Measurements from ENCODE around the gene BICD2.

BICD2 gene

GRCh38 chr9:92726971-92727715, 37.5 kb downstream of the BICD2 start:
- no peak for FAIRE-seq

- FAIRE-seq, result no peak
Measured at GRCh38 chr9:92726348-92726747, 38.3 kb downstream of the BICD2 start.

- no peak for FAIRE-seq
Measured at GRCh38 chr9:92725766-92726165, 38.9 kb downstream of the BICD2 start.

- no peak for FAIRE-seq
Measured at GRCh38 chr9:92725266-92725545, 39.4 kb downstream of the BICD2 start.

- FAIRE-seq, result no peak
Measured at GRCh38 chr9:92724528-92725265, 39.9 kb downstream of the BICD2 start.

- no peak for FAIRE-seq
Measured at GRCh38 chr9:92723801-92724323, 40.8 kb downstream of the BICD2 start.

GRCh38 chr9:92723299-92723625, 41.4 kb downstream of the BICD2 start:
- FAIRE-seq, result no peak

- no peak for FAIRE-seq
Measured at GRCh38 chr9:92722386-92723298, 42.0 kb downstream of the BICD2 start.

- no peak for FAIRE-seq
Measured at GRCh38 chr9:92721548-92721947, 43.1 kb downstream of the BICD2 start.

- FAIRE-seq, result no peak
Measured at GRCh38 chr9:92720807-92721535, 43.7 kb downstream of the BICD2 start.

GRCh38 chr9:92720209-92720765, 44.3 kb downstream of the BICD2 start:
- no peak for FAIRE-seq

- FAIRE-seq, result no peak
Measured at GRCh38 chr9:92719028-92719647, 45.5 kb downstream of the BICD2 start.

GRCh38 chr9:92718086-92719001, 46.3 kb downstream of the BICD2 start:
- FAIRE-seq, result no peak

- FAIRE-seq, result no peak
Measured at GRCh38 chr9:92717201-92718085, 47.2 kb downstream of the BICD2 start.

- FAIRE-seq, result no peak
Measured at GRCh38 chr9:92716557-92716956, 48.1 kb downstream of the BICD2 start.

- FAIRE-seq, result no peak
Measured at GRCh38 chr9:92715488-92716231, 49.0 kb downstream of the BICD2 start.

GRCh38 chr9:92714787-92715487, 49.7 kb downstream of the BICD2 start:
- no peak for FAIRE-seq

- no peak for FAIRE-seq
Measured at GRCh38 chr9:92714016-92714415, 50.6 kb downstream of the BICD2 start.
